Nucleus accumbens (tissue), 56 donors: Measurements from ENCODE around the gene LIPA.
"Not testable (repeated sequence)": the region's sequence is repeated elsewhere in the genome, so short reads cannot be mapped to it uniquely, and the experiment has no call there.

ENCODE experiments used
- DNase-seq, 56 donors: peaks; one replicate each; lab custom pipeline; 2025; lab: John Stamatoyannopoulos, UW

LIPA gene

GRCh38 chr10:89251409-89252224 is at the start of gene LIPA:
Gene LIPA (minus strand): TSS chr10:89251775. CDS start chr10:89247648, 4,127 bp downstream.
- DNase-seq = peak; percentile 64 to 98 (median 95)

- DNase-seq = peak in 7 of 56 donors; percentile 7 to 57 (median 27)
Observed at GRCh38 chr10:89301232-89301631, 49.7 kb upstream of the LIPA start.

GRCh38 chr10:89299031-89299430 is 47.5 kb upstream of the LIPA start:
- no peak for DNase-seq

GRCh38 chr10:89297791-89298190 is 46.2 kb upstream of the LIPA start:
- no peak for DNase-seq

- no peak for DNase-seq
Observed at GRCh38 chr10:89297356-89297755, 45.8 kb upstream of the LIPA start.

- peak in 8 of 56 donors; percentile 12 to 26 (median 21) for DNase-seq
Observed at GRCh38 chr10:89296220-89296648, 44.7 kb upstream of the LIPA start.

- no peak for DNase-seq
Observed at GRCh38 chr10:89295597-89295996, 44.0 kb upstream of the LIPA start.

GRCh38 chr10:89294721-89295239 is 43.2 kb upstream of the LIPA start:
- no peak for DNase-seq

GRCh38 chr10:89285303-89285702 is 33.7 kb upstream of the LIPA start:
- not testable (repeated sequence) for DNase-seq

- not testable (repeated sequence) for DNase-seq
Observed at GRCh38 chr10:89284711-89285110, 33.1 kb upstream of the LIPA start.

GRCh38 chr10:89283936-89284475 is 32.4 kb upstream of the LIPA start:
- peak in 16 of 56 donors; percentile 12 to 56 (median 29) for DNase-seq

GRCh38 chr10:89283025-89283935 is 31.7 kb upstream of the LIPA start:
- DNase-seq = peak in 3 of 56 donors; percentile 31 to 42 (median 33)

- no peak for DNase-seq
Observed at GRCh38 chr10:89281606-89282395, 30.2 kb upstream of the LIPA start.

- no peak for DNase-seq
Observed at GRCh38 chr10:89280508-89280907, 28.9 kb upstream of the LIPA start.

- no peak for DNase-seq
Observed at GRCh38 chr10:89279421-89279869, 27.9 kb upstream of the LIPA start.

GRCh38 chr10:89278900-89279392 is 27.4 kb upstream of the LIPA start:
- no peak for DNase-seq

- peak in 2 of 56 donors; percentile 22 to 47 for DNase-seq
Observed at GRCh38 chr10:89278034-89278535, 26.5 kb upstream of the LIPA start.

GRCh38 chr10:89275383-89275782 is 23.8 kb upstream of the LIPA start:
- no peak for DNase-seq

- no peak for DNase-seq
Observed at GRCh38 chr10:89274928-89275327, 23.4 kb upstream of the LIPA start.
